Activated CD4-positive, alpha-beta T cell treated with anti-CD3 and anti-CD28 coated beads for 4 hours (primary cell): ENCODE results near the gene TYW1.
"Not testable (repeated sequence)": the region's sequence is repeated elsewhere in the genome, so short reads cannot be mapped to it uniquely, and the experiment has no call there.

ENCODE experiments used
- DNase-seq, 2 donors: peaks; one replicate each; pipeline ENCODE4 v3.0.0-alpha.2; 2020

The TYW1 gene

GRCh38 chr7:66995050-66995776, 1.4 kb upstream of the TYW1 start, which contains the start of gene SBDS:
TSS of gene SBDS (minus strand) at chr7:66995586. CDS start at chr7:66995417, 169 bp downstream.
- DNase-seq: peak; percentile 91 to 93

GRCh38 chr7:67000601-67001258, 4.1 kb downstream of the TYW1 start:
- not testable (repeated sequence) for DNase-seq

DNA sequence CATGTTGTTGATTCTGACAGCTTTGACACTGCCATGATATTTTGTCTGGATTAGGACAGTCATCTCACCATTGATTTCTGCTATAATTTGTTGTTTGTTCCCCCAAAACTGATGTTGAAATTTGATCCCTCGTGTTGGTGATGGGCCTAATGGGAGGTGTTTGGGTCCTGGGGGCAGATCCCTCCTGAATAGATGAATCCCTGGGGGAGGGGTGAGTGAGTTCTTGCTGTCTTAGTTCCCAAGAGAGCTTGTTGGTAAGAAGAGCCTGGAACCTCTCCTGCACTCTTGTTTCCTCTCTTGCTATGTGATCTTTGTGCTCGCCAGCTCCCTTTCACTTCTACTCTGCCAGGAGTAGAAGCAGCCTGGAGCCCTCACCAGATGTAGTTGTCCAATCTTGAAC, 7.5 kb downstream of the TYW1 start:
- DNase-seq: not testable (repeated sequence)

DNA sequence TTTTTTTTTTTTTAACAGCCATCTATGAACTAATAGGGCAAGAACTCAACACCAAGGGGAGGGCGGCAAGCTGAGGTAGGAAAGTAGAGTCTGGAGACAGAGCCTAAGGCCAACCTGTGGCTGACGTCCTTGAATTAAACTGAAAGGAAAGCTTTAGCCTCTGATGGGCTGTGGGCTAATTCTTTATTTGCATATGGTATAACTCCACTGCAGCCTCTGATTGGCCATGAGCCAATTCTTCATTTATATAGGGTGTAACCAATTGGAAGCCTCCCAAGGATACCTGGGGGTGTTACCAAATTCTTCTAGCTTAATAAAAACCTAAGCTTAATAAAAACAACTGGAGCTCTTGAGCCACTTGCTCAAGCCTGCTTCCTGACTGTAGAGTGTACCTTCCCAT, 10.3 kb downstream of the TYW1 start:
- DNase-seq: no peak

DNA sequence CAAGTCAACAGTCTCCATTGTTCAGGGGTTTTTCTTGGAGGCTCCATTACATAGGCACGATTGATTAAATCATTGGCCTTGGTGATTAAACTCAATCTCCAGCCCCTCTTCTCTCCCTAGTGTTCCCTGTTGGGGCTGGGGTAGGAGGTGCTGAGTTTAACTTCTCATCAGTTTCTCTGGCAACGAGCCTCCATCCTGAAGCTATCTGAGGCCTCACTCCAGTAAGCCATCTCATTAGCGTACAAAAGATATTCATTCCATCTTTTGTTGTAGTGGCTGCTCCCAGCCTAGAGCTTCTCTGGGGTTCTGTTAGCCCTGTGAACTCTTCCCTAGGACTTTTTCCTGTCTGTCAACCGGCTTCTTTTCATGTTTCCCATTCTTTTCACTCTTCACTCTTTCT, 11.6 kb downstream of the TYW1 start:
- DNase-seq: no peak

DNA sequence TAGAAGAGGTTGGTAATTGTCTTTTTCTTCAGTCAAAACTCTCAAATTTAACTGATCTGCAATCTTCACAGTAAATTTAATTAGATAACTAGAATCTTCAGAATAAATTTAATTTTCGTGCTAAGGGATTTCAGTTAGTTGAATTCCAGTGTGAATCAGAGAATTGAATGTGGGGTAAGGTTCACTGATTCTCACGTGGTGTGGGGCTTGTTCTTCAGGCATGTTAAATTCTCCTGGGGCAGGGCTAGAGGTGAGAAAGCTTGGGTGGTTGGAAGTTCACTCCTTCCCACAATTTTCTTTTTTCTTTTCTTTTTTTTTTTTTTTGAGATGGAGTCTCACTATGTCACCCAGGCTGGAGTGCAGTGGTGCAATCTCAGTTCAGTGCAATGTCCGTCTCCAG, 13.0 kb downstream of the TYW1 start:
- DNase-seq: not testable (repeated sequence)

GRCh38 chr7:67014076-67014622, 17.5 kb downstream of the TYW1 start:
- DNase-seq: not testable (repeated sequence)

- DNase-seq: not testable (repeated sequence)
Observed at GRCh38 chr7:67017971-67018370, 21.3 kb downstream of the TYW1 start.

- DNase-seq: no peak
Observed at GRCh38 chr7:67018940-67019339, 22.3 kb downstream of the TYW1 start.

DNA sequence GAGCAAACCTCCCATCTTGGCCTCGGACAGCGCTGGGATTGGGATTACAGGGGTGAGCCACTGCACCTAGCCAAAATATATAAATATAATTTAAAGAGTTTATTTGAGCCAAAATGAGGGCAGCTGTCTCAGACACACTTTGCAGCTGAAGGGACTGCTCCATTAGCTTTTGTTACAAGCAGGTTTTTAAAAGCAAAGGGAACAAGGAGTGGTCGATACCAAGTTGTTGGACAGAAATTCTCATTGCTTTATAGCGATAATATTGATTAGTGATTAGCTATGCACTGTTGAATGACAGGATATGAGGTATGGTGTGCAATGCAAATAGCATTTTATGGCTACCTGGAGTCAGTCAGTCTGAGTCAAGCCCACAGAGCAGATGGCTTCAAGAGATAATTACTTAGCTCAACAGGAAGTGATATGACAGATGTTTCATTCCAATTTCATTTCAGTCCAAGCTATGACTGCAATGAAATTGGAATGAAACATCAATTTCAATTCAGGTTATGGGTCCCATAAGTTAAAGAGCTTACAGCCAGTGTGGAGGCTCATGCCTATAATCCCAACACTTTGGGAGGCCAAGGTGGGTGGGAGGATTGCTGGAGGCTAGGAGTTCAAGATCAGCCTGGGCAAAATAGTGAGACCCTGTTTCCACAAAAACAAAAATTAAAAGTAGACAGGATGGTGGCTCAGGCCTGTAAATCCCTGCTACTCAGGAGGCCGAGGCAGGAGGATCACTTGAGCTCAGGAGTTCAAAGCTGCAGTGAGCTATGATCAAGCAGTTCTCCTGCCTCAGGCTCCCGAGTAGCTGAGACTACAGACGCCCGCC, 23.1 kb downstream of the TYW1 start:
- DNase-seq: no peak

GRCh38 chr7:67021260-67021659, 24.6 kb downstream of the TYW1 start:
- DNase-seq: no peak

DNA sequence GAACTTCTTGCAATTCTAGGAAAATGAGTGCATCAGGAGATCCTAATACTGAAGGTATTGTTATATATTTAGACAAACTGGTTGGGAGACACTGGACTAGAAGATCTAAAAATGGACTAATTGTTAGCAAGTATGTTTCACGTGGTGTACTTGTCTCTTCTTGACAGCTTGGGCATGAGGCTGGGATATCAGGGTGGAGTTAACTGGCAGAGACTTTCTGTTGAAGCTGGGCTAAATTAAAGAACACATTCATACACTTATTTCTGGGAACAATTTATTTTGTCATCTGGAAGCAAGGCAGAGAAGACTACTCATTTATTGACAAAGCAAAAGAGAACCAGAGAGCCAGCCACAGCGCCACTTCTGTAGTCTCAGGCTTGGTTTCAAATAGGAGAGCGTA, 25.9 kb downstream of the TYW1 start:
- no peak for DNase-seq

GRCh38 chr7:67025459-67025858, 28.8 kb downstream of the TYW1 start:
- DNase-seq: not testable (repeated sequence)

- DNase-seq: not testable (repeated sequence)
Observed at GRCh38 chr7:67031685-67032084, 35.1 kb downstream of the TYW1 start.

DNA sequence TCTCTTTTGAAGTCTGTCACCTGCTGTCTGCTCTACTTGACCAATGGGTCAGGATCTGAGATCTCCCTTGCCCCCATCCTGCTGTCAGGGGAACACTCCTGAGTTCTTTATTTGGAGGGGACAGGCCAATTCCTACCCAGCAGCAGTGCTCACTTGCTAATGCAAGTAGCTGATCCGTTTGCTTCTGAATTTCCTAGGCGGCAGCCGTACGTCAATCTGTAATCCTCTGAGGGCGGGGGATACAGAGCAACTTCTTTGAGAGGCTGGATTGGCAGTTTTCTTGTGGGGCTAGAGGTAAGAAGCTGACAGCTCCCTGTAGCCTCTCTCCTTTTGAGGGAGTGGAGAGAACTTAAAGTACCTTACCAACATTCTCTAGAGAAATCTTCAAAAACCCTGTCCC, 36.6 kb downstream of the TYW1 start:
- DNase-seq: no peak

- DNase-seq: not testable (repeated sequence)
Observed at GRCh38 chr7:67036432-67037395, 40.1 kb downstream of the TYW1 start.

DNA sequence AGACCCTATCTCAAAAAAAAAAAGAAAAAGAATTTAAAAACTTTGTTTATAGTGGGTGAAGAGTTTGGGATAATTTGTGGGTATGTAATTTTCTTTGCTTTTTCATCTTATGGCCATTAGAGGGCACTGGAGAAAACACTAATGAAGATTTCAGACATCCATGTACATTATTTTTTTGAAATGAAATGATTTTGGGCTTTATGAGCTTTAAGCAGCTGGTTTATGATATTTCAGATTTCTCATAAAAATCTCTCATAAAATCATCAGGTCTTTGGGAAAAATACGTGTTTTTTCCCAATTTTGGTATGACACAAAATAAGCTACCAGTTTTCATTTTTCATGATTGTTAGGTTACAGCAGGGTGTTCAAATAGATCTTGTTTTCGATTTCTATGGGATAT, 44.2 kb downstream of the TYW1 start:
- not testable (repeated sequence) for DNase-seq

- not testable (repeated sequence) for DNase-seq
Observed at GRCh38 chr7:67042781-67043558, 46.3 kb downstream of the TYW1 start.

DNA sequence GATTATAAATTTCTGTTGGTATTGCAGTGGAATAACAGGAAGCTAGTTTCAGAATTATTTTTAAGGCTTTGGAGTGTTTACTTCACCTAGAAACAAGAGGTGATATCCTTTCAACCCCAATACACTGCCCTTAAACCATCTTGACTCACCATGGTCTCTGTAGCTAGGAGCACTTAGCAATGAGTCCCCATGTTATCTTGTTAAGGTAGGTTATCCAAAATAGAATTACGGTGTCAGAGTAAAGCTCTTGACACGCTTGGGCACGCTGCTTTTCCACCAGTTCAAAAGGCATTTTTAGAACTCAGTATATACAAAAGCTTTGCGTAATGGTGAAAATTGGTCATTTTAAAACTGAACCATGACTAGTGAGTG, 46.9 kb downstream of the TYW1 start:
- not testable (repeated sequence) for DNase-seq

DNA sequence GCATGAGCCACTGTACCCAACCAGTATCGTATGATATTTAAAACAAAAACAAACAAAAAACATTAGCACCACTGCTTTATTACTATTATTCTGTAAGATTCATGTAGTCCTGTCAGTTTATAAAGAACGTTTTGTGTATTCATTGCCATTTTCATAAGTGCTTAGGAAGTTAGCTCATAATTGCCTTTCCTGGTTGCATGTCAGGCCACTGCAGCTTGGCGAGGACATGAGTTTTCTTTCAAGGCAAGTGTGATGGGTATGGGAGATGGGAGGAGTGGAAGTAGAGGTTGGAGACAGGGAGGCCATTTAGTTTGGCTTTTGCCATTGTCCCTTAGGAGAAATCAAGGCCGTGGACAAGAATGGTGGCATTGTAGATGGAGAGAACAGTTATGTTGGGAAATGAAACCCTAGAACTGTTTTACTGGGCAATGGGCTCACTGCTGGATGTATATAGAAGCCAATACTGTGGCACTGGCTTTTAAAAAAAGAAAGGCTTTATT, 48.9 kb downstream of the TYW1 start:
- DNase-seq: no peak

GRCh38 chr7:67046819-67047218, 50.2 kb downstream of the TYW1 start:
- not testable (repeated sequence) for DNase-seq
